ENCODE data around the gene TGM3. TPM values are rescaled to one million over a fixed set of nuclear protein-coding genes. Genes with fewer than 3 reads are reported as not detected.

TGM3 gene
- total RNA-seq, 1 donor from 2014 or later = not detected

- Mint-ChIP-seq H3K4me3 (ENCODE audit: low read depth) (no peak overlapping the region), H3K9me3 (no peaks in the 10 kb centered on the region), H3K27ac (no peak overlapping the region), H3K36me3 (ENCODE audit: low read depth) (no peaks in the 10 kb centered on the region), H3K4me1 (ENCODE audit: low read depth) (peaks cover 2% of the 10 kb centered on the region), H3K27me3 (ENCODE audit: low read depth) (peaks cover 3% of the 10 kb centered on the region)
- DNase-seq (ENCODE audit: low spot score) = no peak
- intact Hi-C loops (cut with micrococcal nuclease) = no loop called here
Observed at GRCh38 chr20:2303673-2304072, 7.9 kb downstream of the TGM3 start.

- H3K27me3 Mint-ChIP-seq (ENCODE audit: low read depth) = peaks cover 3% of the 10 kb centered on the region
- intact Hi-C loops (cut with micrococcal nuclease) = no loop called here
- no peaks in the 10 kb centered on the region for H3K36me3 Mint-ChIP-seq (ENCODE audit: low read depth)
- H3K27ac Mint-ChIP-seq = no peak overlapping the region
- no peaks in the 10 kb centered on the region for H3K9me3 Mint-ChIP-seq
- H3K4me1 Mint-ChIP-seq (ENCODE audit: low read depth) = peaks cover 2% of the 10 kb centered on the region
- no peak overlapping the region for H3K4me3 Mint-ChIP-seq (ENCODE audit: low read depth)
- DNase-seq (ENCODE audit: low spot score) = no peak
Observed at GRCh38 chr20:2304180-2304579, 8.4 kb downstream of the TGM3 start.

DNA sequence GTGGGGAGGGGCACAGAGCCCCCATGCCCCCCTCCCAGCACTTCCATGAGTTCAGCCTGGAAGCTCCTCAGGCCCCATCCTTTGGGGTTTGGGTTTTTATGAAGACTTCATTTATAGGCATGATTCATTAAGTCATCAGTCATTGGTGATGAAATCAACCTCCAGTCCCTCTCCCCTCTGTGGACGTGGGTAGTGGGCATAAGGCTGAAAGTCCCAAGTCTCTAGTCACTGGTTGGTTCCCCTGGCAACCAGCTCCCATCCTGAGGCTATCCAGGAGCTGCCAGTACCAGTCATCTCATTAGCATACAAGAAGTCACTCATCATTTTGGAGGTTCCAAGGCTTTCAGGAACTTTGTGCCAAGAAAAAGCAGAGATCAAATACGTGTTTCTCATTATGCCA lies 9.2 kb downstream of the TGM3 start:
- Mint-ChIP-seq H3K27ac (no peak overlapping the region), H3K27me3 (ENCODE audit: low read depth) (peaks cover 3% of the 10 kb centered on the region), H3K4me3 (ENCODE audit: low read depth) (no peak overlapping the region), H3K36me3 (ENCODE audit: low read depth) (no peaks in the 10 kb centered on the region), H3K9me3 (no peaks in the 10 kb centered on the region), H3K4me1 (ENCODE audit: low read depth) (peaks cover 2% of the 10 kb centered on the region)
- intact Hi-C loops (cut with micrococcal nuclease) = no loop called here
- DNase-seq (ENCODE audit: low spot score) = no peak

DNA sequence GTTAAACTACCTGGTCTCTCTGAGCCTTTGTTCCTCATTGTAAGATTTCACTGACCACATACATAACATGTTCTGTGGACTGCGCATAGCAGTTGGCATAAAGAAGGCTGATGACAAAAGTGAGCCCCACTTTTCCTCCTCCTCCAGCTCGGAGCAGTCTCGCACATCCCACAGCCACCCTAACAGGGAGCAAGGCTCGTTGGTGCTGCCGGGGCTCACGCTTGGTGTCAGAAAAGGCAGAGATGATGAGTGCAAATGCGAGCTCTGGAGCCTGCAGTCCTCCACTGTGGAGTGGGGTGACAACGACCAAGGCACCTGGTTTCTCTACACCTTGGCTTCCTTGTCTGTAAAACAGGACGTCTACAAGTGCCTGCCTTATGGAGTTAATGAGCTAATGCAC lies 9.7 kb downstream of the TGM3 start:
- Mint-ChIP-seq H3K9me3 (no peaks in the 10 kb centered on the region), H3K4me1 (ENCODE audit: low read depth) (peaks cover 2% of the 10 kb centered on the region), H3K36me3 (ENCODE audit: low read depth) (no peaks in the 10 kb centered on the region), H3K27ac (no peak overlapping the region), H3K27me3 (ENCODE audit: low read depth) (peaks cover 3% of the 10 kb centered on the region), H3K4me3 (ENCODE audit: low read depth) (no peak overlapping the region)
- DNase-seq (ENCODE audit: low spot score) = no peak
- intact Hi-C loops (cut with micrococcal nuclease) = no loop called here

GRCh38 chr20:2305946-2306345 lies 10.1 kb downstream of the TGM3 start:
- Mint-ChIP-seq H3K27ac (no peak overlapping the region), H3K36me3 (ENCODE audit: low read depth) (no peaks in the 10 kb centered on the region), H3K4me1 (ENCODE audit: low read depth) (peaks cover under 1% of the 10 kb centered on the region), H3K9me3 (no peaks in the 10 kb centered on the region), H3K4me3 (ENCODE audit: low read depth) (no peak overlapping the region), H3K27me3 (ENCODE audit: low read depth) (peaks cover 2% of the 10 kb centered on the region)
- no peak for DNase-seq (ENCODE audit: low spot score)
- intact Hi-C loops (cut with micrococcal nuclease) = no loop called here

GRCh38 chr20:2307136-2307535 lies 11.3 kb downstream of the TGM3 start:
- intact Hi-C loops (cut with micrococcal nuclease) = no loop called here
- H3K36me3 Mint-ChIP-seq (ENCODE audit: low read depth) = no peaks in the 10 kb centered on the region
- DNase-seq (ENCODE audit: low spot score) = no peak
- H3K4me1 Mint-ChIP-seq (ENCODE audit: low read depth) = no peaks in the 10 kb centered on the region
- H3K4me3 Mint-ChIP-seq (ENCODE audit: low read depth) = no peak overlapping the region
- H3K9me3 Mint-ChIP-seq = no peaks in the 10 kb centered on the region
- H3K27me3 Mint-ChIP-seq (ENCODE audit: low read depth) = peaks cover 2% of the 10 kb centered on the region
- H3K27ac Mint-ChIP-seq = no peak overlapping the region

DNA sequence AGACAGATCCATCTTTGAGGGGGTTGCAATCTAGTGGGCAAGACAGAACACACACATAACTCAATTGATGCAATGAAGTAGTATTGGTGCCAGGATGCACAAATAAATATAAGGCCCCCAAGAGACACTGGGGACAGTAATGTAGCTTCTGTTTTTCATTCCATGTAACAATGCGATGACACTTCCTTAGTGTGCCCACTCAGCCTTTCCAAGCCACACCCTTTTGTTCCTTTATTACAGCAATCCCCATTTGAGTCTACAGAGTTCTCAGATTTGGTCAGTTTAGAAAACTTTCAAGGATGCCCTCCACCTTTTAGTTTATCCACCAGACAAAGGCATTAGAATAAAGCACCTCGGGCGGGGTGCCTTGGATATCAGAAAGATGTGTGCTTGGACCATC lies 15.5 kb downstream of the TGM3 start:
- intact Hi-C loops (cut with micrococcal nuclease) = no loop called here
- DNase-seq (ENCODE audit: low spot score) = no peak
- H3K36me3 Mint-ChIP-seq (ENCODE audit: low read depth) = no peaks in the 10 kb centered on the region
- H3K9me3 Mint-ChIP-seq = no peaks in the 10 kb centered on the region
- H3K27ac Mint-ChIP-seq = no peak overlapping the region
- no peaks in the 10 kb centered on the region for H3K27me3 Mint-ChIP-seq (ENCODE audit: low read depth)
- H3K4me1 Mint-ChIP-seq (ENCODE audit: low read depth) = no peaks in the 10 kb centered on the region
- H3K4me3 Mint-ChIP-seq (ENCODE audit: low read depth) = no peak overlapping the region

GRCh38 chr20:2312876-2313275 lies 17.1 kb downstream of the TGM3 start:
- intact Hi-C loops (cut with micrococcal nuclease) = no loop called here
- Mint-ChIP-seq H3K27me3 (ENCODE audit: low read depth) (no peaks in the 10 kb centered on the region), H3K4me1 (ENCODE audit: low read depth) (no peaks in the 10 kb centered on the region)

GRCh38 chr20:2313316-2313715 lies 17.5 kb downstream of the TGM3 start:
- no peak for DNase-seq (ENCODE audit: low spot score)
- intact Hi-C loops (cut with micrococcal nuclease) = no loop called here
- Mint-ChIP-seq H3K27me3 (ENCODE audit: low read depth) (no peaks in the 10 kb centered on the region), H3K9me3 (no peaks in the 10 kb centered on the region), H3K36me3 (ENCODE audit: low read depth) (no peaks in the 10 kb centered on the region), H3K4me3 (ENCODE audit: low read depth) (no peak overlapping the region), H3K4me1 (ENCODE audit: low read depth) (no peaks in the 10 kb centered on the region), H3K27ac (no peak overlapping the region)

More at GRCh38 chr20:2312876-2313275, 17.1 kb downstream of the TGM3 start:
- no peak overlapping the region for H3K27ac Mint-ChIP-seq
- H3K4me3 Mint-ChIP-seq (ENCODE audit: low read depth) = no peak overlapping the region
- no peaks in the 10 kb centered on the region for H3K36me3 Mint-ChIP-seq (ENCODE audit: low read depth)
- H3K9me3 Mint-ChIP-seq = no peaks in the 10 kb centered on the region
- DNase-seq (ENCODE audit: low spot score) = no peak

DNA sequence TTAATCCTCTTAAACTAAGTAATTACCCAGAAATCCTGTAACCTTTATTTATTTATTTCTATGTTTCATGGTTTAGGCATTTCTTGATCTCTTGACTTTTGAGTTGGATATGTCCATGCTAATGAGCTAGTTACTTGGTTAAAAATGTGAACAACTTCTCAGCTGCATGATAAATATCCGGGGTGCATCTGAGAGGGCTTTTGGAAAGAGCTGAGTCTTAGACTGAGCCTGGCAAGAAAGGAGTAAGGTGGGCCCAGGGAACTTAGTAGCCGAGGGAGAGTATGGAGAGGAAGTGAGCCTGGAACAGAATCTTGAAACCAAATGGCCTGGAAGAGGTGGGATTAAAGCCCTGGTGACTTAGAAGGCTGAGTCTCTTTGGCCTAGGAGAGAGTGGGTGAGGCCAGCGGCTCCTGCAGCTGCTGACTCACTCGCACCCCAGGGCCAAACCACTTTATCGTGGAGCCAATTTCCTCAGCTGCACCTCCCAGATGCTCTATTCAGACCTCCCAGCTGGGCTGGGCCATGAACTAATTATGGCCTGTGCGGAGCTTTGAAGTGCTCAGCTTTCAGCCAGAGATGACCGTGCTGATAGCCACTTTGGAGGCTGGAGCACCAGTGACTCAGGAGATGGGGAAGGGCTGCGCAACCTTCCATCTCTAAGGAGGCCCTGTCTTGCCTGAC lies 19.1 kb downstream of the TGM3 start:
- DNase-seq (ENCODE audit: low spot score) = no peak
- H3K27ac Mint-ChIP-seq = no peak overlapping the region
- H3K36me3 Mint-ChIP-seq (ENCODE audit: low read depth) = no peaks in the 10 kb centered on the region
- intact Hi-C loops (cut with micrococcal nuclease) = no loop called here
- no peaks in the 10 kb centered on the region for H3K4me1 Mint-ChIP-seq (ENCODE audit: low read depth)
- no peaks in the 10 kb centered on the region for H3K9me3 Mint-ChIP-seq
- H3K4me3 Mint-ChIP-seq (ENCODE audit: low read depth) = no peak overlapping the region
- peaks cover 1% of the 10 kb centered on the region for H3K27me3 Mint-ChIP-seq (ENCODE audit: low read depth)

GRCh38 chr20:2315440-2315778 lies 19.6 kb downstream of the TGM3 start:
- H3K4me3 Mint-ChIP-seq (ENCODE audit: low read depth) = no peak overlapping the region
- no peaks in the 10 kb centered on the region for H3K9me3 Mint-ChIP-seq
- no peak for DNase-seq (ENCODE audit: low spot score)
- intact Hi-C loops (cut with micrococcal nuclease) = no loop called here
- no peak overlapping the region for H3K27ac Mint-ChIP-seq
- peaks cover 1% of the 10 kb centered on the region for H3K27me3 Mint-ChIP-seq (ENCODE audit: low read depth)
- H3K4me1 Mint-ChIP-seq (ENCODE audit: low read depth) = no peaks in the 10 kb centered on the region
- H3K36me3 Mint-ChIP-seq (ENCODE audit: low read depth) = no peaks in the 10 kb centered on the region

- Mint-ChIP-seq H3K4me1 (ENCODE audit: low read depth) (no peaks in the 10 kb centered on the region), H3K4me3 (ENCODE audit: low read depth) (no peak overlapping the region), H3K27me3 (ENCODE audit: low read depth) (peaks cover 5% of the 10 kb centered on the region), H3K27ac (no peak overlapping the region), H3K9me3 (no peaks in the 10 kb centered on the region), H3K36me3 (ENCODE audit: low read depth) (no peaks in the 10 kb centered on the region)
- intact Hi-C loops (cut with micrococcal nuclease) = no loop called here
- no peak for DNase-seq (ENCODE audit: low spot score)
Observed at GRCh38 chr20:2316847-2317495, 21.2 kb downstream of the TGM3 start.

DNA sequence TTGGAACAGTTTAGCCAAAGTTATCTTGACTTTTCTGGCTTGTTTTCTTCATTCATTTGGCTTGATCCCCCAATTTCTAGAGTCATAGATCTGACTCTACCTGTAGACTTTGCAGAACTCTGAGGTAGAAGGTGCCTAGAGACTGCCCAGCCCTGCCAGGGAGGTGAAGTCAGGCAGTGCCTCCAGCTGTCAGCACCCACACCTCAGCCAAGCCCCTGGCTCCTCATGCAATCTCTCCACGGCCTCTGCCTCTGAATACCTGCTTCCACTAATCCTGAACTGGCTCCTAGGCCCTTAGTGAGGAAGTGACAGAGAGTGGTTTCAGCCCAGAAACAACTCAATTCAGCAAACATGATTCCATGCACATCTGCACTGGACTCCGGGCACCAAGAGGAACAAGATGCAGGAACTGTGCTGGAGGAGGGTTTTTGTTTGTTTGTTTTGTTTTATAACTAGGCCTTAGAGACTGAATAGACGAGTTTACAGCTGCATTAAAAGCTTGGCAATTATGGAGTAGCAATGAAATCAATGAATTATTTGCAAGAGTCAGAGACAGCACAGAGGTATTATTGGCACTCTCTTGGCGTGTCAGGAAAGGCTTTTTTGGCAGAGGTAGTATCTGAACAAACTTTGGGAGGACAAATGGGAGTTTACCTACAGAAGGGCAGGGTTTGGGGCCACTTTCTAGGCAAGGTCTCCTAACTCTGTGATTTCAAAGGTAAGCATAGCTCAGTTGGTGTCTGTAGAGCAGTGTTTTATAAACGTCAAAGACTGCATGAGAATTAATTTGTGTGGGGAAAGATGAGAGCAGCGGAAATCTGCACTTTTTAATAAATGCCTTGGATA lies 25.2 kb downstream of the TGM3 start:
- no peaks in the 10 kb centered on the region for H3K36me3 Mint-ChIP-seq (ENCODE audit: low read depth)
- H3K27ac Mint-ChIP-seq = no peak overlapping the region
- no peaks in the 10 kb centered on the region for H3K9me3 Mint-ChIP-seq
- H3K4me3 Mint-ChIP-seq (ENCODE audit: low read depth) = no peak overlapping the region
- no peak for DNase-seq (ENCODE audit: low spot score)
- no peaks in the 10 kb centered on the region for H3K4me1 Mint-ChIP-seq (ENCODE audit: low read depth)
- H3K27me3 Mint-ChIP-seq (ENCODE audit: low read depth) = peaks cover 18% of the 10 kb centered on the region
- intact Hi-C loops (cut with micrococcal nuclease) = no loop called here

Measured in activated T-helper 2 cell treated with anti-CD3 and anti-CD28 coated beads, Interferon-gamma antibody, Interleukin-2, Interleukin-4, amounts not matched to agents 10 μg/mL and 5 μg/mL and 100 μg/mL, durations not matched to agents 14 hours and 24 hours and 36 hours (primary cell).